ENCODE data around the gene KDM4C. TPM values are rescaled to one million over a fixed set of nuclear protein-coding genes. Genes with fewer than 3 reads are reported as not detected.

KDM4C gene
- total RNA-seq, 2 donors from 2014 or later: 26.1 to 47.8 TPM

- DNase-seq (ENCODE audit: low spot score): no peak
- Histone ChIP-seq H3K27ac (no peak overlapping the region), H3K27me3 (replicated peaks; ENCODE audit: insufficient read depth) (no peaks in the 10 kb centered on the region), H3K4me1 (ENCODE audit: control insufficient read depth in 1 of 2, low read depth in 2 of 2) (peaks cover 0 to 4% of the 10 kb centered on the region in 2 donors), H3K4me3 (no peak overlapping the region), H3K36me3 (no peaks in the 10 kb centered on the region), H3K9me3 (no peaks in the 10 kb centered on the region)
- TF ChIP-seq CTCF (IDR thresholded peaks at IDR 0.05): no peak
- no peak for ATAC-seq (ENCODE audit: insufficient number of reproducible peaks, low FRiP score, low read depth)
Observed at GRCh38 chr9:6884990-6885389, 127.2 kb downstream of the KDM4C start.

- Histone ChIP-seq H3K36me3 (no peaks in the 10 kb centered on the region), H3K27me3 (replicated peaks; ENCODE audit: insufficient read depth) (no peaks in the 10 kb centered on the region), H3K4me1 (ENCODE audit: control insufficient read depth in 1 of 2, low read depth in 2 of 2) (no peaks in the 10 kb centered on the region), H3K4me3 (no peak overlapping the region), H3K9me3 (no peaks in the 10 kb centered on the region), H3K27ac (no peak overlapping the region)
- DNase-seq (ENCODE audit: low spot score) (no peak), ATAC-seq (ENCODE audit: insufficient number of reproducible peaks, low FRiP score, low read depth) (no peak)
- TF ChIP-seq CTCF (IDR thresholded peaks at IDR 0.05): no peak
Observed at GRCh38 chr9:6887051-6887450, 129.3 kb downstream of the KDM4C start.

- Histone ChIP-seq H3K4me1 (ENCODE audit: control insufficient read depth in 1 of 2, low read depth in 2 of 2) (no peaks in the 10 kb centered on the region), H3K36me3 (no peaks in the 10 kb centered on the region), H3K27me3 (replicated peaks; ENCODE audit: insufficient read depth) (no peaks in the 10 kb centered on the region), H3K4me3 (no peak overlapping the region), H3K27ac (no peak overlapping the region), H3K9me3 (no peaks in the 10 kb centered on the region)
- TF ChIP-seq CTCF (IDR thresholded peaks at IDR 0.05): no peak
- no peak for ATAC-seq (ENCODE audit: insufficient number of reproducible peaks, low FRiP score, low read depth)
- DNase-seq (ENCODE audit: low spot score): no peak
Observed at GRCh38 chr9:6889868-6890267, 132.1 kb downstream of the KDM4C start.

GRCh38 chr9:6893350-6894131 lies 135.8 kb downstream of the KDM4C start:
- no peak overlapping the region for H3K27ac ChIP-seq
- no peaks in the 10 kb centered on the region for H3K36me3 ChIP-seq
- ATAC-seq (ENCODE audit: insufficient number of reproducible peaks, low FRiP score, low read depth) (no peak), DNase-seq (ENCODE audit: low spot score) (no peak)
- no peak for TF ChIP-seq CTCF (IDR thresholded peaks at IDR 0.05)
- H3K9me3 ChIP-seq: no peaks in the 10 kb centered on the region
- no peaks in the 10 kb centered on the region for H3K27me3 ChIP-seq (replicated peaks; ENCODE audit: insufficient read depth)
- H3K4me3 ChIP-seq: no peak overlapping the region
- peaks cover 2 to 14% of the 10 kb centered on the region in 2 donors for H3K4me1 ChIP-seq (ENCODE audit: control insufficient read depth in 1 of 2, low read depth in 2 of 2)

- Histone ChIP-seq H3K27ac (no peak overlapping the region), H3K9me3 (no peaks in the 10 kb centered on the region), H3K27me3 (replicated peaks; ENCODE audit: insufficient read depth) (no peaks in the 10 kb centered on the region), H3K36me3 (no peaks in the 10 kb centered on the region), H3K4me3 (no peak overlapping the region), H3K4me1 (ENCODE audit: control insufficient read depth in 1 of 2, low read depth in 2 of 2) (peaks cover 2 to 14% of the 10 kb centered on the region in 2 donors)
- no peak for DNase-seq (ENCODE audit: low spot score)
- no peak for TF ChIP-seq CTCF (IDR thresholded peaks at IDR 0.05)
- no peak for ATAC-seq (ENCODE audit: insufficient number of reproducible peaks, low FRiP score, low read depth)
Observed at GRCh38 chr9:6894135-6894534, 136.4 kb downstream of the KDM4C start.

All from thoracic aorta (tissue), 2 donors.